ENCODE results near the gene RPS21.

The RPS21 gene

DNA sequence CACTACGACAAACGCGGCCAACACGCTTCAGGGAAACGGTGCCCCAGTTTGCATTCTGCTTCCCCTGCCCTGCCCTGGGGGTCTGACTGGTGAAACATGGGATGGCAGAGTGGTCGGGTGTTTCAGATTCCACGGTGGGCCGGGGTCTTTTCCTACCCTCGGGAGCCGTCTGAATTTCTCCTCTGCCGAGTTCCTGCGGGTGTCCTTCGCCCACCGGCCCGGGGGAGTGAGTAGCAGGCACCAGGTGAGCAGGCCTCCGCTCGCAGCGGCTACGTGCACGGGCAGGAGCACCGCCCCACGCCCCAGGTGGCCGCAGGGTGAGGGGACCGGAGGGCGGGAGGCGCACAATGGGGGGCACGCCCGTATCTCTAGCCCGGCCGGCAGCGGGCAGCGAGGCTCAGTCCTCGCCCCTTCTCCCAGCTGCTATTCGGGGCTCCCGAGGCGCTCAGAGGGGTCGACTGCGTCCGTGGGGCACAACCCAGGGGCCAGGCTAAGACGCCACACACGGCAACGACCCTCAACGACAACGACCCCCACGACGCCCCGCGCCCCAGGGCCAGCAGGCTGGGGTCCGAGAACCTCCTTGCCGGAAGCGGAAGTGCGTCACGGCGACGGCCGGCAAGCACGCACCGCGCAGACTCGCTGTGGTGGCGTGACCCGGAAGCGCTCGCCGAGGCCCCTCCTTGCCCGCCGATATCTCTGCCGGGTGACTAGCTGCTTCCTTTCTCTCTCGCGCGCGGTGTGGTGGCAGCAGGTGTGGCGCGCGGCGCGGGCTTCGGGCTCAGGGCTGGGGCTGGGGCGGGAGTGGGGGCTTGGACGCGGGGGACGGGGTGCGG, at the start of gene RPS21:
Gene RPS21 (plus strand): TSS at position 721 of the 836 bp plus-strand sequence. CDS start 236 bp downstream, outside the sequence.
- peak; percentile 5 for DNase-seq (ENCODE audit: low read depth, low spot score)
- peak within 1 kb of the TSS; percentile 96 for H3K9ac ChIP-seq (ENCODE audit: insufficient read length)
- peak within 1 kb of the TSS; percentile 60; the same call in 1 of the 2 replicates for H3K27ac ChIP-seq
- H3K4me3 ChIP-seq = peak within 1 kb of the TSS; percentile 96
- H3K36me3 ChIP-seq (ENCODE audit: insufficient read depth, low read length) = peaks cover 39% of the 10 kb centered on the region
- TF ChIP-seq POLR2AphosphoS5 (IDR thresholded peaks at IDR 0.05; ENCODE audit: borderline replicate concordance, low read depth, low read length) (peak; percentile 96), FOXP2 (optimal IDR thresholded peaks at IDR 0.05; ENCODE audit: control extremely low read depth, extremely low read length, insufficient read depth) (no peak)
- no peaks in the 10 kb centered on the region for H3K9me3 ChIP-seq (ENCODE audit: low read depth, low read length)

DNA sequence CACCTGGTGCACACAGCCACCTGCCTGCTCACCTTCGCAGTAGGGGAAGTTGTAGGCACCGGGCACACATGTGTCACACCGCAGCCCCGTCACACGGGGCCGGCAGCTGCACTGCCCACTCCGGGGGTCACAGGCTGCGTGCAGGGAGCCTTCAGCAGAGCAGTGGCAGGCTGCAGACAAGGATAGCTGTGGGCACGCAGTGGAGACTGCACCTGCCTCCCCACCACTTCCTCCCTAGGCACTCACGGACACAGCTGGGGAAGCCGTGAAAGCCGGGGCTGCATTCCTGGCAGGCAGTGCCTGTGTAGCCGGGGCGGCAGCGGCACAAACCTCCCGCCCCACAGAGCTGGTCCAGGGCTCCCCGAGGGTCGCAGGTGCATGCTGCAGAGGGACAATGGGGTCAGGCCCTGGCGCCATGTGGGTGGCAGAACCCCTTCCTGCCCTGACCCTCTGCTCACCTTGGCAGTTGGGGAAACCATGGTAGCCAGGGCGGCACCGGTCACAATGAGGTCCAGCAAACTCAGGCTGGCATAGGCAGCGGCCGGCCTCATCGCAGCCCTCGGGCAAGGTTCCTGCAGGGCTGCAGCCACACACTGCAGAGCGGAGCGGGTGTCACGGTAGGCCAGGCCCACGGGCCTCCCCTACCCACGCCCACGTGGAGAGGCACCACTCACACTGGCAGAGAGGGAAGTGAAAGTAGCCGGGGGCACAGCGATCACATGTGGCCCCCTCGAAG, 49.2 kb upstream of the RPS21 start:
- no peak overlapping the region for H3K9ac ChIP-seq (ENCODE audit: insufficient read length)
- TF ChIP-seq POLR2AphosphoS5 (IDR thresholded peaks at IDR 0.05; ENCODE audit: borderline replicate concordance, low read depth, low read length) (no peak), EZH2 (IDR thresholded peaks at IDR 0.05) (no peak), FOXP2 (optimal IDR thresholded peaks at IDR 0.05; ENCODE audit: control extremely low read depth, extremely low read length, insufficient read depth) (no peak)
- H3K36me3 ChIP-seq (ENCODE audit: insufficient read depth, low read length) = no peaks in the 10 kb centered on the region
- H3K9me3 ChIP-seq (ENCODE audit: low read depth, low read length) = no peaks in the 10 kb centered on the region
- no peak for DNase-seq (ENCODE audit: low read depth, low spot score)
- no peak overlapping the region for H3K27ac ChIP-seq
- no peak overlapping the region for H3K4me3 ChIP-seq

DNA sequence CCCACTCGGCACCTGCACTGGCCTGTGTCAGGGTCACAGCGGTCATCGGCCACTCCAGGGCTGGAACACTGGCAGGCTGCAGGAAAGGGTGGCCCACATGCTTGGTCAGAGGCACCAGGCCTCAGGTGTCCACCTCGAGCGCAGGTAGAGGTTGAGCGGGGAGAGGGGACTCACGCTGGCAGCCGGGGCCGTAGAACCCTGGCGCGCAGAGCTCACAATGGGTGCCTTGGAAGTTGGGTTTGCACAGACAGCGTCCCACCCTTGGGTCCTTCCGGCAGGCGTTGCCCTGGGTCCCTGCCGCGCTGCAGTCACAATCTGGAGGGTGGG, 48.6 kb upstream of the RPS21 start:
- H3K9me3 ChIP-seq (ENCODE audit: low read depth, low read length) = no peaks in the 10 kb centered on the region
- H3K27ac ChIP-seq = no peak overlapping the region
- H3K4me3 ChIP-seq = no peak overlapping the region
- H3K9ac ChIP-seq (ENCODE audit: insufficient read length) = no peak overlapping the region
- no peak for DNase-seq (ENCODE audit: low read depth, low spot score)
- no peak for TF ChIP-seq FOXP2 (optimal IDR thresholded peaks at IDR 0.05; ENCODE audit: control extremely low read depth, extremely low read length, insufficient read depth)
- no peak for TF ChIP-seq POLR2AphosphoS5 (IDR thresholded peaks at IDR 0.05; ENCODE audit: borderline replicate concordance, low read depth, low read length)
- no peak for TF ChIP-seq EZH2 (IDR thresholded peaks at IDR 0.05)
- no peaks in the 10 kb centered on the region for H3K36me3 ChIP-seq (ENCODE audit: insufficient read depth, low read length)

DNA sequence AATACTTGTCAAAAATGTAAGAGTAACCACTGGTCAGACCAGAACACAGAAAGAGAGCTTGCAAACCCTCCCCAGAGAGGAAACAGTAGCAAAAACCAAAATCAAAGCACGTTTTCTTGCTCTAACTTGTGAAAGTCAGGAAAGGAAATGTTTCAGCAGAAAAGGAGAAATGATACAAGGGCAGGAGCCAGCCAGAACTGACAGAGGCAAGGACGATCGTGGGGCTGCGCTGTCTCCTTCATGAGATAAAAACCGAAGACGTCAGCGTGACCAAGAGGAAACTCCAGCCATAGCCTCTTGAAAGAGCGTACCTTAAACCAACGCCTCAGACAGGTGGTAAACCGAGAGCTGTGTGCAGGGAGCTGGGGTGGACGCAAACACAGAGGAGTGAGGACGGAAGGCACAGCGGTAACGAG, 47.2 kb upstream of the RPS21 start:
- H3K36me3 ChIP-seq (ENCODE audit: insufficient read depth, low read length) = no peaks in the 10 kb centered on the region
- H3K27ac ChIP-seq = no peak overlapping the region
- H3K4me3 ChIP-seq = no peak overlapping the region
- no peaks in the 10 kb centered on the region for H3K9me3 ChIP-seq (ENCODE audit: low read depth, low read length)
- no peak overlapping the region for H3K9ac ChIP-seq (ENCODE audit: insufficient read length)
- TF ChIP-seq POLR2AphosphoS5 (IDR thresholded peaks at IDR 0.05; ENCODE audit: borderline replicate concordance, low read depth, low read length) = no peak
- no peak for TF ChIP-seq EZH2 (IDR thresholded peaks at IDR 0.05)
- TF ChIP-seq FOXP2 (optimal IDR thresholded peaks at IDR 0.05; ENCODE audit: control extremely low read depth, extremely low read length, insufficient read depth) = no peak
- no peak for DNase-seq (ENCODE audit: low read depth, low spot score)

DNA sequence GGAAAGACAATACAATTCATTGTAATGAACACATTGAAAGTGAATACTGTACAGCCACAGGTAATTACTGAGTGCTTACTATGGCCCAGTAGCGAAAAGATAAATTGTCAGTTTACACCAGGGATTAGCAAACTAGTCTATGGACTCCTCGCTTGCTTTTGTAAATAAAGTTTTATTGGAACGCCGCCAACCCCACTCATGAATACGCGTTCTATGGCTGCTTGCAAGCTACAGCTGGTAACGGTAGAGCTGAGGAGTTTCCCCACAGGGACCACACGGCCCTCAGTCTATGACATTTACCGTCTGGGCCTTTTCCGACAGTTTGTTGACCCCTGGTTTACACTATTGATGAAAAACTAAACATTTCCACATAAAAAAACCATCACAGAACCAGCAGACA, 44.0 kb upstream of the RPS21 start:
- H3K27ac ChIP-seq = no peak overlapping the region
- peak; percentile 8 for DNase-seq (ENCODE audit: low read depth, low spot score)

DNA sequence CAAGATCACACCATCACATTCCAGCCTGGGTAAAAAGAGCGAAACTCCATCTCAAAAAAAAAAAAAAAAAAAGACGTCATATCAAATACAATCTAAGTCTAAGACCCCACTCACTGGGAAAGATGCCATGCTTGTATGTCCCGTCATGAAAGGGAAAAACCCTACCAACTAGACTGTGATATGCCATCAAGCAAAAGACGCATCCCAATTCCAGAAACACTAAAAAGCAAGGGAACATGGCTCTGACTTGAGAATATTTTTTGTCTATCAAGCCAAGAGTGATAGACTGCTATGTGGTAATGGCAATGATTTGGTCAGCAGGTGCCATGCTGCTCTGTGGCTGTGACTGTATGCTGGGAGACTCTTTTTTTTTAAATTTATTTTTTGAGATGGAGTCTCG, 42.8 kb upstream of the RPS21 start:
- H3K27ac ChIP-seq = no peak overlapping the region
- H3K9ac ChIP-seq (ENCODE audit: insufficient read length) = no peak overlapping the region
- H3K36me3 ChIP-seq (ENCODE audit: insufficient read depth, low read length) = no peaks in the 10 kb centered on the region
- H3K4me3 ChIP-seq = no peak overlapping the region
- no peak for DNase-seq (ENCODE audit: low read depth, low spot score)
- TF ChIP-seq FOXP2 (optimal IDR thresholded peaks at IDR 0.05; ENCODE audit: control extremely low read depth, extremely low read length, insufficient read depth) = no peak
- no peak for TF ChIP-seq EZH2 (IDR thresholded peaks at IDR 0.05)
- no peak for TF ChIP-seq POLR2AphosphoS5 (IDR thresholded peaks at IDR 0.05; ENCODE audit: borderline replicate concordance, low read depth, low read length)
- H3K9me3 ChIP-seq (ENCODE audit: low read depth, low read length) = no peaks in the 10 kb centered on the region

More for the DNA sequence above, 44.0 kb upstream of the RPS21 start:
- Histone ChIP-seq H3K4me3 (no peak overlapping the region), H3K36me3 (ENCODE audit: insufficient read depth, low read length) (no peaks in the 10 kb centered on the region), H3K9me3 (ENCODE audit: low read depth, low read length) (no peaks in the 10 kb centered on the region), H3K9ac (ENCODE audit: insufficient read length) (no peak overlapping the region)
- TF ChIP-seq EZH2 (IDR thresholded peaks at IDR 0.05) = no peak
- TF ChIP-seq FOXP2 (optimal IDR thresholded peaks at IDR 0.05; ENCODE audit: control extremely low read depth, extremely low read length, insufficient read depth) = no peak
- no peak for TF ChIP-seq POLR2AphosphoS5 (IDR thresholded peaks at IDR 0.05; ENCODE audit: borderline replicate concordance, low read depth, low read length)

DNA sequence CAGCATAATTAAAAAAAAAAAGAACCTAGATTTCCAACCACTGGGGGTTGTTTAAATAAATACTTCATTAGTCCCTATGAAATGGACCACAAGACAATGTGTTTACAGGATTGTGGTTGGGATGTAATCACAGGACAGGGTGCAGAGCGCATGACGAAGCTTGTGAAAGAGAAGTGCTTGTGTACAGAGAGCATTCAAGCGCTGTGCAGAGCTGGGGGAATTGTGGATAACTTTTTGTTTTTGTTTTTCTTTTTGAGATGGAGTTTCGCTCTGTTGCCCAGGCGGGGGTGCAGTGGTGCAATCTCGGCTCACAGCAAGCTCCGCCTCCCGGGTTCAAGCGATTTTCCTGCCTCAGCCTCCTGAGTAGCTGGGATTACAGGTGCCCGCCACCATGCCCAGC, 42.1 kb upstream of the RPS21 start:
- Histone ChIP-seq H3K36me3 (ENCODE audit: insufficient read depth, low read length) (no peaks in the 10 kb centered on the region), H3K9ac (ENCODE audit: insufficient read length) (no peak overlapping the region), H3K27ac (no peak overlapping the region), H3K4me3 (no peak overlapping the region), H3K9me3 (ENCODE audit: low read depth, low read length) (no peaks in the 10 kb centered on the region)
- TF ChIP-seq EZH2 (IDR thresholded peaks at IDR 0.05) = no peak
- no peak for TF ChIP-seq FOXP2 (optimal IDR thresholded peaks at IDR 0.05; ENCODE audit: control extremely low read depth, extremely low read length, insufficient read depth)
- TF ChIP-seq POLR2AphosphoS5 (IDR thresholded peaks at IDR 0.05; ENCODE audit: borderline replicate concordance, low read depth, low read length) = no peak
- no peak for DNase-seq (ENCODE audit: low read depth, low spot score)

DNA sequence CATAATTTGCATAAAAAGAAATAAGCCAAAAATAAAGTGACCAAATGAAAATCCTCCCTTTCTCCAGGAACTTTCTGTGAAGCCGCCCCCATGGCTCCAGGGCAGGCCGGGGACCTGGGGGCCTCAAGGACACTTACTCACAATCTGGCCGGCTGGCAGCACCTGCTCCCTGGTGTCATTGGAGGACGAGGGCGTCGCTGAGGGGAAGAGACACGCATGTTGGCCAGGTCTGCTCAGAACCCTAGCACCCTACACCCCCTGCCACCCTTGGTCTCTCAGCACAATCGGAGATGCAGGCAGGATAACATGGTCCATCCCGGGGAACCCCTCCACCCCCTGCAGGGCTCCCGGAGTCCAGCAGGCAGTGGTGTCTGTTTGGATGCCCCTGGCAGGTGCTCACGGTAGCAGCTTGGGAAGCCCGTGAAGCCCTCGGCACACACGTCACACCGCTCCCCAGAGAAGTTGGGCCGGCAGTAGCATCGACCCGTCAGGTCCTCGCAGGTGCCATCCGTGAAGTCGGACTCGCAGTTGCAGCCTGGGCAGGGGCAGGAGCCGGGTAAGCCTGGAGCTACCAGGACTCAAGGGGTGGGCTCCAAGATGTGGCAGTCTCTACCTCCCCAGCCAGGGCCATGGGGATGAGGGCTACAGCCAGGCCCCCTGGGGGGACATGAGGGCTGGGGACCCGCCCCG, 41.1 kb upstream of the RPS21 start:
- H3K36me3 ChIP-seq (ENCODE audit: insufficient read depth, low read length) = no peaks in the 10 kb centered on the region
- H3K9me3 ChIP-seq (ENCODE audit: low read depth, low read length) = no peaks in the 10 kb centered on the region
- no peak for DNase-seq (ENCODE audit: low read depth, low spot score)
- H3K4me3 ChIP-seq = no peak overlapping the region
- TF ChIP-seq POLR2AphosphoS5 (IDR thresholded peaks at IDR 0.05; ENCODE audit: borderline replicate concordance, low read depth, low read length) (no peak), EZH2 (IDR thresholded peaks at IDR 0.05) (no peak), FOXP2 (optimal IDR thresholded peaks at IDR 0.05; ENCODE audit: control extremely low read depth, extremely low read length, insufficient read depth) (no peak)
- no peak overlapping the region for H3K9ac ChIP-seq (ENCODE audit: insufficient read length)
- no peak overlapping the region for H3K27ac ChIP-seq

Data from SK-N-MC (cell line).